HG02798 (cell line): ENCODE data around the gene HSBP1L1.
"Not testable (repeated sequence)": the region's sequence is repeated elsewhere in the genome, so short reads cannot be mapped to it uniquely, and the experiment has no call there.

ENCODE experiments used
- ATAC-seq: cut with Tn5 transposase; IDR thresholded peaks from one replicate; pipeline ENCODE4 v1.9.1; 2021; ENCODE audit warnings: mild to moderate bottlenecking; ENCODE audit not compliant: unreplicated experiment, poor library complexity

HSBP1L1 gene

DNA sequence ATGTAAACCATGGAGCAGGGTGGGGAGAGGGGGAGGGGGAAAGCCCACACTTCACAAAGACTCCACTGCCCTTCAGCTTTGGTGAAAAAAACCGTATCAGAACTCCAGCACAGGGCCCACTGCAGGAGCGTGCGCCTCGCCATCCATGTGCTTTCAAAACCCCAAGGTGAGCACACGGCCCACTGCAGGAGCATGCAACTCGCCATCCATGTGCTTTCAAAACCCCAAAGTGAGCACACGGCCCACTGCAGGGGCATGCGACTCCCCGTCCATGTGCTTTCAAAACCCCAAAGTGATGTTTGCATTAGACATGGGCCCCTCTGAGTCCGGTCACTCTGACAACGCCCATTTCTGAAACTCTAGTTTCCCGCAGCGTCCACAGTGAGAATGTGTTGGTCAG lies 16.1 kb downstream of the HSBP1L1 start:
- no peak for ATAC-seq

DNA sequence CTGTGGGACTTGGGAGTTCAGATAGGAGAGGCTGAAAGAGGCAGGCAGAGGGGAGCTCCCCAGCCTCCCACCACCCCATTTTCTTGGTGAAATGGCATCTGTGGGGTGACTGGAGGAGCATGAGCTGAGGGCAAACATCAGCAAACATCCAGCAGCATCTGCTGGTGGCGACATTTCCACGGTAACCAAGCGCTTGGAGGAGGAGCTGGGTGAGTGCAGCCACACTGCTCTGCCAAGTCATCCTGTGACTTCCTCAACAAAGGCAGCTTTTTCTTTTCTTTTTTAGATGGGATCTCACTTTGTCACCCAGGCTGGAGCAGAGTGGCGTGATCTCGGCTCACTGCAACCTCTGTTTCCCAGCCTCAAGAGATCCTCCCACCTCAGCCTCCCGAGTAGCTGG lies 18.3 kb downstream of the HSBP1L1 start:
- no peak for ATAC-seq

DNA sequence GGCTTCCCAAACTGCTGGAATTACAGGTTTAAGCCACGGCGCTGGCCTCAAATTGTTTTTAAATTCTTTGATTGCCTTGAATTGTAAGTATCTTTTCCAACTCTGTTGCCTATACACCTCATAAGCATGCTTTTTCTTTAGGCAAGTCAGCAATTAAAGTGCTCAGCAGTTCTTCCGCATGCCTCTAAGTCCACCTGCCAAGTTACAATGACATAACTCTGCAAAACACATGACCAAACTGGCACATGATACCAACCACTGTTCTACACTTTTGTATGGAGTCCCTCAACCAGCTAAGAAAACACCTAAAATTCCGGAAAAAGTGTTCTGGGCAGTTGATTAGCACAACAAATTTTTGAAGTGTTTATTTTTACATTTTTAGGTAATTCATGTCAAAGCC lies 18.8 kb downstream of the HSBP1L1 start:
- no peak for ATAC-seq

DNA sequence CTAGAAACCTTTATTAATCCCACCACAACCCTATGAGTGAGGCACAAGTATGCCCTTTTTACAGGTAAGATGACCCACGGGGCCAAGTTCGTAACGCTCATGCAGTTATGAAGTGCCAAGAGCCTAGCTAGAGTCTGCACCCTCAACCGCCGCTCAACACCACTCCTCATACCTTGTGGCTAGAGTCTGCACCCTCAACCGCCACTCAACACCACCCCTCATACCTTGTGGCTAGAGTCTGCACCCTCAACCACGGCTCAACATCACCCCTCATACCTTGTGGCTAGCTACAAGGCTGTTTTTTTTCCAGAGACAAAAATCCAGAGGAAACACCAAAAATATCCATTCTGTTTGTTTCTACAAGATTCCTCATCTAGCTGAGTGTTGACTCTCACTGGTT lies 19.4 kb downstream of the HSBP1L1 start:
- ATAC-seq = no peak

DNA sequence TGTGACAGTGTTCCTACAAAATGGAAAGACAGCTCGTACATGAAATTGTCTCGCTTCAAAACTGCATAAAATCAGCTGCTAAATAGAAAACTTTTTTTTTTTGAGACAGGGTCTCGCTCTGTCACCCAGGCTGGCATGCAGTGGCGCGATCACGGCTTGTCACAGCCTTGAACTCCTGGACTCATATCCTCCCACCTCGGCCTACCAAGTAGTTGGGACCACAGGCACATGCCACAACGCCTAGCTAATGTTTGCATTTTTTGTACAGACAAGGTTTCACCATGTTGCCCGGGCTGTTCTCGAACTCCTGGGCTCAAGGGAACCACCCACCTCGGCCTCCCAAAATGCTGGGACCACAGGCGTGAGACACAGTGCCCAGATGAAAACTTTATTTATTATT lies 20.7 kb downstream of the HSBP1L1 start:
- ATAC-seq = no peak

DNA sequence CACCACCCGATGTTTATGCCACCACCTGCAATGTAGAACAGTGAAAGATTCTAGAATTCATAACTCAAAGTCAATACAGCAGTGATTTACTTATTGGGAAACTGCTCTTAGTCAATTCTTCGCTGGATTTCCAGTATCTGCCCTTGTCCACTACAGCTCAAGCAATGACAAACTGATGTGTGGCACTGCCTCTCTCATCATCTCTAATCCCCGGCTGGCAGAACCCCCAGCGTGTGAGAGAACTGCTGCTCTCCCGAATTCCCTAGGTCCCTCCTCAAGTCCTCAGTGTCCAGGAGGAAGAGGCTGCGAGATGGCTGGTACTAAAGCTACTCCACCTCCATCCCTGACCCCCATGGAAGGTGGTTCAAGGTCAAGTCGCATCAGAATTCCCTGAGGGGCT lies 22.3 kb downstream of the HSBP1L1 start:
- ATAC-seq = no peak

DNA sequence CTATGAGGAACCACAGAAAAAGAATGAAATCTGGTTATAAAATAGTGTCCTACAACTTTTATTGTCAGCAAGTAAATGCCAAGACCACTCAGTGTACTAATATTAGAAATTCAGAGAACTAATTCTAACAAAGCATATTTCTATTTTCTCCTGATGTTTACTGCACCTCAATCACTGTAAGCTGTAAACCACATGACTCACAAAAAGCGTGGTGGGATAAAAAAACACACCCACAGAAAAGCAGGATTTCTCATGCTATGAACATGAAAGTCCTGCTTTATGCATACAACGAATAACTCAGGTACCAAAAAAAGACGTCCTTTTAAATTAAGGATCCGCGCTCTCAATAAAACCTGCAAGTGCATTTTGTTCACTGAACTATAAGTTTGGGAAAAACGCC lies 23.1 kb downstream of the HSBP1L1 start:
- ATAC-seq = no peak

DNA sequence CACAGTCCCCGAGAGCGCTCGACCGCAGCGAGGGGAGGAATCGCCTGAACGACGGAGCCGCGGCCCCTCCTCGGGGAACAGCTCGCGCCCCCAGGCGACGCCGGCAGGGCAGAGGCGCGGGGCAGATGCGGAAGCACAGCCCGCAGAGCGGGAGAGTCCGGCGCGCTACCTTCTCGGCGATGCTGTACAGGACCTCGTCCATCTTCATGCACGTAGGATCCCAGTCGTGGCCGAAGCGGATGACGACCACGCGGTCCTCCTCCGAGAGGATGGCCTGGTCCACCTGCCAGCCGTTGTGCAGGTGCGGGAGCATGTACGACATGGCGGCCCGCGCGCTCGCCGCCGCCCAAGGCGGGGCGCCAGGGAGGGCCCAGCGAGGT lies 23.6 kb downstream of the HSBP1L1 start:
- peak; percentile 60 for ATAC-seq

DNA sequence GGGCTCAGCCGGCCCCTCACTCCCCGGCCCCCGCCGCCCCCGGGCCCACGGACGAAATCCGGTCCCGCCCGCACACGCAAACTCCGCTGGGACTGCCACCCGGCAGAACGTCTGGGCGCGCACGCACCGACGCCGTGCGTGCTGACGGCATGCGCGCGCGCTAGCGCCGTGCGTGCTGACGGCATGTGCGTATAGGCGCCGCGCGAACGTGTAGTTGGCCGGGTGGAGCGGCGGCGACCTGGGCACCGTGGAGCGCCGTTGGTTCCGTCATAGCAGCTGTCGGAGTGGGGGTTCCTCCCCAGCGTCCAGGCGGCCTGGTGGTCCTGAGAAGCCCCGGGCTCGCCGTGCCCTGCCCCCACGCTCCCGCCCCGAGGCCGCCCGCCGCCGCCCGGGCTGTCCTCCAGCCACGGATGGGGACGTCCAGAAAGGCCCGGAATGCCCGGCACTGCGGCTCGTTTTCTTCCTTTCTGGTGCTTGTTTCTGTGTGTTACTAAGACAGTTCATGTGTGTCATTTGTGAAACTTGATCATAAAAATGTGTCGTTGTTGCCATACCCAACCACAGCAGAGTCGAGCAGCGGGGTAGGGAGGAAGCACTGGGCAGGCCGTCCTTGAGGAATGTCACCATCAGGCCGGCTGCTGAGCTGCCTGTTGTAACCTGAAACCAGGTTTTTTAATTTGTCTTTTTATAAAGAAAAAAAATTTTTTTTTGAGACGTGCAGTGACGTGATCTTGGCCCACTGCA lies 24.2 kb downstream of the HSBP1L1 start, which contains the start of gene TXNL4A:
TSS of gene TXNL4A (minus strand) at position 113 of the 744 bp plus-strand sequence. CDS start 171 bp downstream, outside the sequence.
- ATAC-seq = peak; percentile 98

DNA sequence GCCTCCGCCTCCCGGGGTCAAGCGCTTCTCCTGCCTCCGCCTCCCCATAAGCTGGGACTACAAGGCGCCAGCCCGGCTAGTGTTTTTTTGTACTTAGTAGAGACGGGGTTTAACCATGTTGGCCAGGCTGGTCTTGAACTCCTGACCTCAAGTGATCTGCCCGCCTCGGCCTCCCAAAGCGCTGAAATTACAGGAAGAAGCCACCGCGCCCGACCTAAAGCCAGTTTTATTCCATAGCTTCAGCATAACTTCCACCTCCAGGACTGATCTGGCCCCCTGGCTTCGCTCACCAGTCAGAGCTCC lies 24.7 kb downstream of the HSBP1L1 start:
- ATAC-seq = no peak

DNA sequence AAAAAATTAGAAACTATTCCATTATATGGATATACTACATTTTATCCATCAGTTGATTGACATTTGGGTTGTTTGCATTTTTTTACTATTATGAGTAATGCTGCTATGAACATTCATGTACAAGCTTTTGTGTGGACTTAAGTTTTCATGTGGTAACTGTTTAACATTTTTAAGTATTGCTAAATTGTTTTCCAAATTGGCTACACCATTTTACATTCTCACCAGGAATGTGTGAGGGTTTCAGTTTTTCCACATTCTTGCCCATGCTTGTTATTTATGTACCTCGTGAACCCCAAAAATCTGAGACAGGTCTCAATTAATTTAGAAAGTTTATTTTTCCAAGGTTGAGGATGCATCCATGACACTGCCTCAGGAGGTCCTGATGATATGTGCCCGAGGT lies 27.1 kb downstream of the HSBP1L1 start:
- no peak for ATAC-seq

DNA sequence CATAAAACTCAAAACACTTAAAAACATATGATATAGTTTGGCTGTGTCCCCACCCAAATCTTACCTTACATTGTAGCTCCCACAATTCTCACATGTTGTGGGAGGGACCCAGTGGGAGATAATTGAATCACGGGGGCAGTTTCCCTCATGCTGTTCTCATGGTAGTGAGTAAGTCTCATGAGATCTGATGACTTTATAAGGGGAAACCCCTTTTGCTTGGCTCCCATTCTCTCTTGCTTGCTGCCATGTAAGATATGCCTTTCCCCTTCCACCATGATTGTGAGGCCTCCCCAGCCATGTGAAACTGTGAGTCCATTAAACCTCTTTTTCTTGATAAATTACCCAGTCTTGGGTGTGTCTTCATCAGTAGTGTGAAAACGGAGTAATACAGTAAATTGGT lies 35.3 kb downstream of the HSBP1L1 start:
- ATAC-seq = not testable (repeated sequence)

DNA sequence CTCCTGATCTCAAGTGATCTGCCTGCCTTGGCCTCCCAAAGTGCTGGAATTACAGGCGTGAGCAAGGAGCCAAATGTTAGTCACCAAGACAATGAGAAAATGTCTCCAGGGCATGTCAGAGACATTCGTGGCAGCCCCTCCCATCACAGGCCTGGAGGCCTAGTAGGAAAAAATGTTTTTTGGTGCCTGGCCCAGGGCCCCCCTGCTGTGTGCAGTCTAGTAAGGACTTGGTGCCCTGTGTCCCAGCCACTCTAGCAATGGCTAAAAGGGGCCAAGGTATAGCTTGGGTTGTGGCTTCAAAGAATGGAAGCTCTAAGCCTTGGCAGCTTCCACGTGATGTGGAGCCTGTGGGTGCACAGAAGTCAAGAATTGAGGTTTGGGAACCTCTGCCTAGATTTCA lies 36.4 kb downstream of the HSBP1L1 start:
- ATAC-seq = no peak

DNA sequence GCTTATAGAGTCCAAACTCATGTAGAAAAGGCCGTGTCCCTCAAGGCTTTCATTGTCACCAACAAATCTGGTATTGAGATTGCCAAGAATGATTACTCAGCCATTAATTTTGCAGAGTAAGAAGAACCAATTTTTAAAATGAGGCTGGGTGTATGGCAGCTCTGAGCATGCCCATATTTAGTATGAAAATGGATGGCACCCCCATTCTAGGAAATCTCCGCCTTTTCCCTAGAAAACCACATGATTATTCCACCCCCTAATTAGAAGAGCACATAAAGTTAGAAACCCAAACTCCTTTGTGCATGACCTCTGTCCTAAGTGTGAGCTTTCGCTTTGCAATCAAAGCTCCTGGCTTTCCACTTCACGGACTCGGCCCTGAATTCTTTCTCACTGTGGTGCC lies 38.0 kb downstream of the HSBP1L1 start:
- no peak for ATAC-seq

DNA sequence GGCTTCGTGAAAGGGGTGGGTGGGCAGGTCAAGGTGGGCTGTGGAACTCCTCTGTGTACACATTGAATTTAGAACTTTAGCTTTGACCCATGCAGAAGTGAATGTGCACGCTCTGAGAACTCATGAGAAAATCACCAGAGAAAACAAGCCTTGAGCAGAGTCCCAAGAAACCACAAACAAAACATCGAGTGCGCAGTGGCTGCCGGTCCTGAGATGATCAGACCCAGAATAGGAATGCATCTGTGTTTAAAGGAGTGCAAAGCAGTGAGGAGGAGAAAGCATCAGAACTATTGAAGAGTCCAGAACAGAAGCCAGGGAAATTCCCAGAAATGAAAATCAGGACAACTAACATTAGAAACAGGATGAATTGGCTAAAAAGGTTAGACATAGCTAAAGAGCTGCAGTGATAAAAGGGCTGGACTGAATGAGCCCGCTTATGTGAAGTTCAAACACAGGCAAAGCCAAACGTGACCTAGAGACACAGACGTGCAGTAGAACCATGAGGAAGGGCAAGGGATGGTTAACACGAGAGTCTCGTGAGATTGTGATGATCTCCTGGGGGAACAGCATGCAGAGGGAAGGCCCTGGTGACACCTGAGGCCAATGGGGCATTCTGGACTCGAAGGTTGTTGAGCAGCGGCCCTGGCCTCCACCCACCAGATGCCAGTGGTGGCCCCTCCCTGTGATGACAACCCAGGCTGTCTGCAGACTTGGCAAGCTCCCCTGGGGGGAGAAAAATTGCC lies 40.3 kb downstream of the HSBP1L1 start:
- no peak for ATAC-seq

DNA sequence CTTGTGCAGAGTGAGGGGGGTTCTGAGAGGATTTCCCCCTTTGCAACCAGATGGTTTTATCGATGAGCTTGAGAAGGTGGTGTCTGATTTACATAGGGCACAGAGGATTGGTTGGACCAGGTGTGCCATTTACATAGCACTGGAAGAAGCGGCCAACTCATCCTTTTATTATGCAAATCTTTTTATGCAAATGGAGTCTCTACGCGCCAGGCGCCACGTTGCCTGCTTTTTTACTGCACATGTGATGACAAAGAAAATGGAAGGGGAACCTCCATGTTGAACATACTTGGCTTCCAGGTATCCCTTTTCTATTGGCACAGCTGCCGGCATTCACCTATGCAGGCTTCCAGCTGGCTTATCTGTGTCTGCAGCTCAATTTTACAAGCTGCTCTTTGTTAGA lies 42.3 kb downstream of the HSBP1L1 start:
- no peak for ATAC-seq

DNA sequence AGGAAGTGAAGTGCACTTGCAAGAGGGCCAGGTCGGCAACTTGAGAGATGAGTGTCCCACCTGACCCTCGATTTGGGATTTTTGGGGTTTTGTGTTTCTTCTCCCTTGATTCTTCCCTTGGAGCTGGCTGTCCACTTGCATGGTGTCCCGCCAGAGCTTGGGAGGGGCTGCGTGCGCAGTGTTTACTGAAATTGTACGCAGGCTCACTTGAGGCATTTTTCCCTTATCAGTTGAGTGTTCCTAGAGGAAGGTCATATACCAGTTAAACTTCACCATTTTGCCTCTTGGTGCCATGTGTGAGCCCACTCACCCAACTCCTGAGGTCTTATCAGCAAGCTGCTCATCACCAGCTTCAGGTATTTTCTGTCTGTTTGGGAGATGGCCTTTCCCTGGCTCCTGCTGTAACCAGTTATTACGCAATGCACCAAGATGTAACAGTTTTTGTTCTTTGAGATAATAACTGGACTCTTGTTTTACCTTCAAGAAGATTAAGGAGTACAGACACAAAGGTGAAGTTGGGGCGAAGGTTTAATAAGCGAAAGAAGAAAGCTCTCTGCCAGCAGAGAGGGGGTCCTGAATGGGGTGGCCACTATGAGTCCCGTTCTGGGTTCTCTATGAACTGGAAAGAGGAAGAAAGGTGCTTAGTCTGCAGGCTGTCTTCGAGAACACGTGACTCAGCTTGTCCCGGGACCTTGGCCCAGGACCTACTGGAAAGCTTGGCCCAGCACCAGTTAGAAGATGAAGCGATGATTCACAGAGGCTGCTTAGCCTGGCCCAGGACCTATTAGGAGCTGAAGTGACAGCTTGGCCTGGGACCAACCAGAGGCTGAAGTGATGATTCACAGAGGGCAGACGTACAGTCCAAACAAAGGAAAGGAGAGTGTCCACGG lies 45.5 kb downstream of the HSBP1L1 start:
- ATAC-seq = no peak

DNA sequence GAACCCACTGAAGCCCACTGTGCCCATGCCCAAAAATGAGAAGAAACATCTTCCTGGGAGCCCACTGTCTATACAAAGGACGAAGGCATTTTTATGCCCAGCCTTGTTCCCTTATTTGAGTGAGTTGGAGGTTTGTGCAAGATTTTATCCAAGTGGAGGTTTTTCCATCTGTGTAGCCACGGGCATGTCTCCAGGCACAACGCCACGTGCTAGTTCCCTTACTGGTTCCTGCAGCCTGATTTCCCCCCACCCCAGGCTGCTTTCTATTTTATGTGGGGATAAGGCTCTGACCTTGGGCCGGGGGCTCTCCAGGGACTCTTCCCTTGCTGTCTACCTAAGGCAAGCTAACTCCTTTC lies 46.1 kb downstream of the HSBP1L1 start:
- no peak for ATAC-seq

DNA sequence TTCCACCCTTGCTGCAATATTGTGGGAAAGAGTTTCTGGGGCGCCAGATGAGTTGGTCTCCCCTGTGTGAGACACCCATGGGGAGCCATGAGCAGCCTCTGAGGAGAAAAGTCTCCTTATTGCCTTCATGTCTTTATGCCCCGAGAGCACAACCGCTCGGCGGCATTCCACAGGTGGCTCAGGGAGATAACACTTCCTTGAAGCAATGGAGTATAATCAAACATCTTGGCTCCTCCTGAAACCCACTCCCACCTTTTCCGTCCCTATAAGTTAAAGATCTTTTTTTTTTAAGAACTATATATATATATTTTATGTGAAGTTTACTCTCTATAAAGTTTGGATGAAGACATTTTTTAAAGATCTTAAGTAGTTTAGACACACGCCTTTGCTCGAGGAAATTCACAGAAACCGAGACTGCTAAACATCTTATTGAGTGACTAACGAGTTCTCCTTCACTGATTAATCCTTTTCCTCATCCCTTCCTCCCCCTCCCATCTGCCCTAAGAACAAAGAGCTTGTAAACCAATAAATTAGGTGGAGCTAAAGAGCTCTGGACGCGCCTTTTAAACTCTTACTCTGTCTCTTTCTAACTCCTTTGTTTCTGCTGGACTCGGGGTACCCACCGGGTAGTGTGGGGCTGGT lies 47.2 kb downstream of the HSBP1L1 start:
- not testable (repeated sequence) for ATAC-seq

DNA sequence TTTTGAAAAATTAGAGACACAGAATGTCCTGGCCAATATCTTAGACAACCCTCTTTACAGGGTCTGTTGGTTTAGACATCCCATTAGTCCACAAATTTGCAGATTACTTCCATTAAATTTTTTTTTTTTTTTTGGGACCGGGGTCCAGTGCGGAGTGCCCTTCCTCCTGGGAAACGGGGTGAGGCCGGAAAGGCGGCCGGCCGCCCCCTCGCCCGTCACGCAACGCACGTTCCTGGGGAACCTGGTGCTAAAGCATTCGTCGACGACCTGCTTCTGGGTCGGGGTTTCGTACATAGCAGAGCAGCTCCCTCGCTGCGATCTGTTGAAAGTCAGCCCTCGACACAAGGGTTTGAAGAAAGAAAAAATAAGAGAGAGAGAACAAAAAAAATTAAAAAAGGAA lies 48.3 kb downstream of the HSBP1L1 start:
- no peak for ATAC-seq
